Endodermal cell (in vitro differentiated cells): Measurements from ENCODE around the gene PSMF1. TPM values are rescaled to one million over a fixed set of nuclear protein-coding genes. Genes with fewer than 3 reads are reported as not detected.

ENCODE experiments used
- DNase-seq: peaks from one replicate; pipeline ENCODE4 v3.0.0-alpha.2; 2017
- H3K27ac ChIP-seq: 2 replicates; pipeline ENCODE4 v1.5.1; 2013; ENCODE audit warnings: mild to moderate bottlenecking, low read depth, low read length, moderate library complexity
- H3K27me3 ChIP-seq: 2 replicates; pipeline ENCODE4 v1.6.1; 2013; ENCODE audit warnings: mild to moderate bottlenecking, low read length, moderate library complexity; ENCODE audit not compliant: insufficient read depth, control insufficient read depth, poor library complexity, severe bottlenecking
- H3K36me3 ChIP-seq: 2 replicates; pipeline ENCODE4 v1.7.0; 2013; ENCODE audit warnings: mild to moderate bottlenecking, low read length, moderate library complexity; ENCODE audit not compliant: control insufficient read depth, insufficient read depth
- H3K4me1 ChIP-seq: one replicate; pipeline ENCODE4 v1.7.0; 2013; ENCODE audit warnings: low read length; ENCODE audit not compliant: control insufficient read depth, insufficient read depth
- H3K4me3 ChIP-seq: 2 replicates; pipeline ENCODE4 v1.5.1; 2013; ENCODE audit warnings: mild to moderate bottlenecking, low read length, moderate library complexity
- H3K9ac ChIP-seq: 2 replicates; pipeline ENCODE4 v1.6.1; 2013; ENCODE audit warnings: mild to moderate bottlenecking, low read length, moderate library complexity; ENCODE audit not compliant: poor library complexity, severe bottlenecking; ENCODE audit errors: extremely low read depth
- H3K9me3 ChIP-seq: 2 replicates; pipeline ENCODE4 v1.6.1; 2013; ENCODE audit warnings: mild to moderate bottlenecking, low read length, moderate library complexity; ENCODE audit not compliant: control insufficient read depth
- H3K27ac Mint-ChIP-seq: 2 replicates; pipeline ENCODE4 v1.8.0; 2020; ENCODE audit warnings: mixed read lengths
- H3K27me3 Mint-ChIP-seq: 2 replicates; pipeline ENCODE4 v1.8.0; 2021; ENCODE audit warnings: mild to moderate bottlenecking, mixed read lengths; ENCODE audit not compliant: insufficient read depth
- H3K36me3 Mint-ChIP-seq: 2 replicates; pipeline ENCODE4 v1.8.0; 2020; ENCODE audit warnings: low read depth, mixed read lengths
- H3K4me1 Mint-ChIP-seq: 2 replicates; pipeline ENCODE4 v1.8.0; 2020; ENCODE audit warnings: mixed read lengths
- H3K4me3 Mint-ChIP-seq: 2 replicates; pipeline ENCODE4 v1.8.0; 2020; ENCODE audit warnings: mild to moderate bottlenecking, moderate library complexity, mixed read lengths
- H3K9me3 Mint-ChIP-seq: 2 replicates; pipeline ENCODE4 v1.8.0; 2020; ENCODE audit warnings: mild to moderate bottlenecking, mixed read lengths
- CTCF ChIP-seq: fragments of 200-600 bp; sonication (generic); conservative IDR thresholded peaks from 2 replicates; pipeline ENCODE4 v1.5.0; 2021; ENCODE audit warnings: antibody characterized with exemption, mild to moderate bottlenecking
- WGBS, 2 experiments: methylation state at CpG; one replicate each; pipeline versions ENCODE4 v1.1.5 to v1.1.7; 2013; ENCODE audit warnings: missing lambda C conversion rate in 2 of 2, mixed read lengths in 1 of 2; ENCODE audit not compliant: insufficient coverage in 1 of 2, insufficient read length in 1 of 2; 5-methylcytosine and 5-hydroxymethylcytosine counted together
- total RNA-seq, 2 donors: library from RNA; stranded (reverse); fragmentation: NEBNext Ultra II Directional in 1 of 2; extraction: Animal tissue kit (Norgen Biotek cat#: 25700) in 1 of 2; gene quantifications; 2 replicates in 1 of 2; 3 replicates in 1 of 2; pipeline ENCODE4 v1.2.1, GENCODE V29; 2021

PSMF1 gene
- total RNA-seq, 2 donors from 2014 or later = 72.5 to 84.7 TPM

- no peak overlapping the region for H3K27ac ChIP-seq
- H3K27me3 Mint-ChIP-seq = peaks cover under 1% of the 10 kb centered on the region
- no peak overlapping the region for H3K4me3 Mint-ChIP-seq
Measured at GRCh38 chr20:1122388-1123315, 4.2 kb downstream of the PSMF1 start.

GRCh38 chr20:1123666-1124065 lies 5.3 kb downstream of the PSMF1 start:
- H3K9ac ChIP-seq = no peak overlapping the region
- Mint-ChIP-seq H3K9me3 (no peaks in the 10 kb centered on the region), H3K27ac (no peak overlapping the region), H3K36me3 (peaks cover 31% of the 10 kb centered on the region), H3K27me3 (no peaks in the 10 kb centered on the region), H3K4me3 (no peak overlapping the region), H3K4me1 (peaks cover 22% of the 10 kb centered on the region)
- no peaks in the 10 kb centered on the region for H3K27me3 ChIP-seq
- no peak overlapping the region for H3K27ac ChIP-seq
- WGBS, 2 experiments = 86 to 92% methylated on average over 2 to 3 of the region's 3 CpGs
- no peaks in the 10 kb centered on the region for H3K9me3 ChIP-seq
- no peak for TF ChIP-seq CTCF
- no peak overlapping the region for H3K4me3 ChIP-seq
- peaks cover 4% of the 10 kb centered on the region for H3K4me1 ChIP-seq
- H3K36me3 ChIP-seq = peaks cover 47% of the 10 kb centered on the region
- DNase-seq = no peak

More at GRCh38 chr20:1122388-1123315, 4.2 kb downstream of the PSMF1 start:
- Mint-ChIP-seq H3K4me1 (peaks cover 23% of the 10 kb centered on the region), H3K9me3 (no peaks in the 10 kb centered on the region), H3K27ac (no peak overlapping the region), H3K36me3 (peaks cover 24% of the 10 kb centered on the region)
- peaks cover 4% of the 10 kb centered on the region for H3K4me1 ChIP-seq
- DNase-seq = no peak
- H3K9me3 ChIP-seq = no peaks in the 10 kb centered on the region
- no peaks in the 10 kb centered on the region for H3K27me3 ChIP-seq
- no peak for TF ChIP-seq CTCF
- peaks cover 39% of the 10 kb centered on the region for H3K36me3 ChIP-seq
- no peak overlapping the region for H3K9ac ChIP-seq
- no peak overlapping the region for H3K4me3 ChIP-seq
- WGBS, 2 experiments = 92 to 94% methylated on average over 4 to 10 of the region's 12 CpGs

GRCh38 chr20:1124421-1124820 lies 6.0 kb downstream of the PSMF1 start:
- H3K4me1 Mint-ChIP-seq = peaks cover 19% of the 10 kb centered on the region
- 100% methylated on average over 2 of the region's 3 CpGs; no CpG with 5 or more reads in 1 of the 2 experiments for WGBS, 2 experiments
- H3K4me3 Mint-ChIP-seq = no peak overlapping the region
- H3K27ac Mint-ChIP-seq = no peak overlapping the region
- Histone ChIP-seq H3K27me3 (no peaks in the 10 kb centered on the region), H3K4me1 (peaks cover 4% of the 10 kb centered on the region), H3K4me3 (no peak overlapping the region), H3K36me3 (peaks cover 52% of the 10 kb centered on the region), H3K9ac (no peak overlapping the region), H3K9me3 (no peaks in the 10 kb centered on the region), H3K27ac (no peak overlapping the region)
- no peak for TF ChIP-seq CTCF
- no peak for DNase-seq
- no peaks in the 10 kb centered on the region for H3K9me3 Mint-ChIP-seq
- no peaks in the 10 kb centered on the region for H3K27me3 Mint-ChIP-seq
- peaks cover 35% of the 10 kb centered on the region for H3K36me3 Mint-ChIP-seq
